CD4-positive, CD25-positive, alpha-beta regulatory T cell (primary cell): ENCODE data around the gene GAGE12J. TPM values are rescaled to one million over a fixed set of nuclear protein-coding genes. Genes with fewer than 3 reads are reported as not detected.
"Not testable (repeated sequence)": the region's sequence is repeated elsewhere in the genome, so short reads cannot be mapped to it uniquely, and the experiment has no call there.

Experiments
- ATAC-seq, 2 donors: fragments of 150-1000 bp; cut with Tn5 transposase; one replicate each; pipeline ENCODE4 v1.10.0; 2021; ENCODE audit warnings: low read depth in 2 of 2, moderate number of reproducible peaks in 2 of 2, moderate library complexity in 1 of 2
- DNase-seq, 3 donors: peaks; one replicate each; pipeline versions ENCODE4 v3.0.0 to v3.0.0-alpha.2; 2012 to 2022; ENCODE audit warnings: mixed read lengths in 1 of 3
- H3K27ac ChIP-seq: one replicate; pipeline ENCODE4 v1.7.0; 2013; ENCODE audit warnings: mild to moderate bottlenecking, low read length; ENCODE audit not compliant: insufficient read depth, poor library complexity, severe bottlenecking
- H3K27me3 ChIP-seq: one replicate; pipeline ENCODE4 v1.7.0; 2013; ENCODE audit warnings: low read length; ENCODE audit not compliant: control insufficient read depth, insufficient read depth
- H3K36me3 ChIP-seq: one replicate; pipeline ENCODE4 v1.7.0; 2013; ENCODE audit warnings: mild to moderate bottlenecking, low read length, moderate library complexity; ENCODE audit not compliant: control insufficient read depth, insufficient read depth
- H3K4me1 ChIP-seq: 2 replicates; pipeline ENCODE4 v1.7.0; 2013; ENCODE audit warnings: mild to moderate bottlenecking, low read length; ENCODE audit not compliant: insufficient read depth, control insufficient read depth, poor library complexity, severe bottlenecking
- H3K4me3 ChIP-seq: one replicate; pipeline ENCODE4 v1.7.0; 2013; ENCODE audit warnings: low read depth, mild to moderate bottlenecking, low read length, moderate library complexity
- H3K9me3 ChIP-seq, 2 experiments: 1 replicate in 1 of 2; 2 replicates in 1 of 2; pipeline ENCODE4 v1.7.0; 2013; ENCODE audit warnings: low read length in 2 of 2, mild to moderate bottlenecking in 1 of 2, moderate library complexity in 1 of 2; ENCODE audit not compliant: control insufficient read depth in 2 of 2
- H3K27ac Mint-ChIP-seq, 3 donors: one replicate each; pipeline ENCODE4 v1.8.0; 2020 to 2022; ENCODE audit warnings: mild to moderate bottlenecking in 3 of 3, mixed read lengths in 3 of 3, moderate library complexity in 2 of 3
- H3K27me3 Mint-ChIP-seq: one replicate; pipeline ENCODE4 v1.8.0; 2022; ENCODE audit warnings: mild to moderate bottlenecking, mixed read lengths
- H3K36me3 Mint-ChIP-seq: one replicate; pipeline ENCODE4 v1.8.0; 2020; ENCODE audit warnings: mixed read lengths
- H3K4me1 Mint-ChIP-seq, 4 donors: one replicate each; pipeline ENCODE4 v1.8.0; 2020 to 2022; ENCODE audit warnings: mixed read lengths in 4 of 4, mild to moderate bottlenecking in 1 of 4
- H3K4me3 Mint-ChIP-seq, 4 donors: one replicate each; pipeline ENCODE4 v1.8.0; 2020 to 2022; ENCODE audit warnings: mild to moderate bottlenecking in 4 of 4, mixed read lengths in 4 of 4, moderate library complexity in 3 of 4
- H3K9me3 Mint-ChIP-seq, 7 donors: one replicate each; pipeline ENCODE4 v1.8.0; 2020 to 2022; ENCODE audit warnings: mixed read lengths in 7 of 7, mild to moderate bottlenecking in 3 of 7, moderate library complexity in 2 of 7
- polyA plus RNA-seq, 4 donors: library from polyadenylated mRNA; unstranded; fragments of 300-500 nt; fragmentation: Illumina TruSeq; gene quantifications; one replicate each; pipeline ENCODE4 v1.2.3, GENCODE V29; 2021
- total RNA-seq: library from RNA; stranded (reverse); gene quantifications from one replicate; pipeline ENCODE4 v1.2.3, GENCODE V29; 2022

GAGE12J gene
- not detected for total RNA-seq
- not detected for polyA plus RNA-seq

GRCh38 chrX:49321737-49322136, at the start of gene GAGE12J:
Gene GAGE12J (plus strand): TSS chrX:49322037. CDS start chrX:49323194, 1,157 bp downstream.
- not testable (repeated sequence) for H3K27me3 ChIP-seq, H3K36me3 Mint-ChIP-seq, H3K27me3 Mint-ChIP-seq, H3K4me1 ChIP-seq, H3K9me3 ChIP-seq, H3K27ac Mint-ChIP-seq, H3K36me3 ChIP-seq, ATAC-seq, H3K9me3 Mint-ChIP-seq, H3K4me3 Mint-ChIP-seq, H3K4me1 Mint-ChIP-seq, H3K27ac ChIP-seq, H3K4me3 ChIP-seq, DNase-seq

GRCh38 chrX:49272421-49272820, 49.4 kb upstream of the GAGE12J start:
- Histone ChIP-seq H3K9me3 (no peaks in the 10 kb centered on the region), H3K4me1 (peaks cover 78% of the 10 kb centered on the region), H3K36me3 (no peaks in the 10 kb centered on the region), H3K4me3 (peak overlapping the region; percentile 81), H3K27me3 (no peaks in the 10 kb centered on the region), H3K27ac (peak overlapping the region; percentile 97)
- H3K27me3 Mint-ChIP-seq, result no peaks in the 10 kb centered on the region
- no peak for ATAC-seq
- peak in 2 of 3 donors; percentile 46 to 89 for DNase-seq
- H3K4me1 Mint-ChIP-seq, result peaks cover 4 to 78% (median 39%) of the 10 kb centered on the region in 4 donors
- peaks cover 8% of the 10 kb centered on the region for H3K36me3 Mint-ChIP-seq
- no peaks in the 10 kb centered on the region for H3K9me3 Mint-ChIP-seq
- H3K4me3 Mint-ChIP-seq, result peak overlapping the region; percentile 76 to 89 (median 84)
- H3K27ac Mint-ChIP-seq, result peak overlapping the region; percentile 90 to 98 (median 93)

DNA sequence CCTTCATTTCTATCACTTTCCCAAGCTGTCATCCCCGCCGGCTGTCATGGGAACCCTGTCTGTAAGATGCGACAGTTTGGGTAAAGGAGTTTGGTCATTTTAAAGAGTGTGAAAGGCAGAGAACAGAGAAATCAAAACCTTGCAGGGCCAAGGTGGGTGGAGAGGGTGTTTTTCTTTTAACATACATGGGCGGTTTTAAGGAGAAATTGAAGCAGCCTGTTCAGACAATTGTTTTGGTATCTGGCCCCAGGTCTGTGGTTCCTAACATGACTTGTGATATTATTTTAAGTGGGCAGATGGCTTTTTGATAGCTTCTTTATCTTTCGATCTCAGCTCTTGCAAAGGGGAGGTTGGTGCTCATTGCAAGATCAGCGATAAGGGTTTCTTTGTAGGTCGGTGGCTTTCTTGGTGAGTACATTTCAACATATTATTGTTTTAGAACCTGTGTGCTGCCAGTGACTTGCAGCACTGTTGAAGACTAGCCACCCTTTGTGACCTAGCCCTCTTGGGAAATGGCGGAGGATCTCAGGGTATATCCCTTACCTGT, 48.6 kb upstream of the GAGE12J start:
- H3K9me3 Mint-ChIP-seq, result no peaks in the 10 kb centered on the region
- peaks cover 8% of the 10 kb centered on the region for H3K36me3 Mint-ChIP-seq
- peak overlapping the region; percentile 76 to 89 (median 84) for H3K4me3 Mint-ChIP-seq
- DNase-seq (peak; percentile 37 to 93 (median 80)), ATAC-seq (peak; percentile 13 to 16)
- Histone ChIP-seq H3K36me3 (no peaks in the 10 kb centered on the region), H3K4me3 (peak overlapping the region; percentile 81), H3K4me1 (peaks cover 81% of the 10 kb centered on the region), H3K27ac (peak overlapping the region; percentile 97), H3K27me3 (no peaks in the 10 kb centered on the region), H3K9me3 (no peaks in the 10 kb centered on the region)
- H3K27me3 Mint-ChIP-seq, result no peaks in the 10 kb centered on the region
- peaks cover 12 to 78% (median 41%) of the 10 kb centered on the region in 4 donors for H3K4me1 Mint-ChIP-seq
- peak overlapping the region; percentile 90 to 98 (median 93) for H3K27ac Mint-ChIP-seq

DNA sequence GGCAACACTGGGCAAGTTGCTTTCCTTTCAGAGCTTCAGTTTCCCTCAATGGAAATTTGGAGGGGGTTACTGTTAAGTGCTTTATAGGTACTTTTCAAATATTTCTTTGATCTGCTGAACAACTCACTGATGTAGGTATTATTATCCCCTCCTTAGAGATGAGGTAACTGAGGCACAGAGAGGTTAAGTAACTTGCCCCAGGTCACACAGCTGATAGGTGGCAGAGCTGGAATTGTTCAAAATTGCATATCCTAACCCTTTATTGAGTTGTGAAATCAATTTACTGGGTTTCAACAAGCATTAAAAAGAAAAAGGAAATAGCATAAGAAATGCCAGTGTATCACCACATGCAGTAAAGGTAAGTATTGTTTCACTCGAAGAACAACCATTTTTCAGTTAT, 45.6 kb upstream of the GAGE12J start:
- Mint-ChIP-seq H3K36me3 (peaks cover 8% of the 10 kb centered on the region), H3K4me3 (peak overlapping the region; percentile 73 to 89 (median 82)), H3K27me3 (no peaks in the 10 kb centered on the region), H3K4me1 (peaks cover 16 to 94% (median 54%) of the 10 kb centered on the region in 4 donors), H3K9me3 (no peaks in the 10 kb centered on the region), H3K27ac (peak overlapping the region; percentile 90 to 100 (median 93))
- H3K4me1 ChIP-seq, result peaks cover 88% of the 10 kb centered on the region
- ATAC-seq (no peak), DNase-seq (no peak)
- no peaks in the 10 kb centered on the region for H3K27me3 ChIP-seq
- peak overlapping the region; percentile 97 for H3K27ac ChIP-seq
- H3K36me3 ChIP-seq, result no peaks in the 10 kb centered on the region
- no peaks in the 10 kb centered on the region for H3K9me3 ChIP-seq
- H3K4me3 ChIP-seq, result peak overlapping the region; percentile 47

- peak overlapping the region; percentile 90 to 100 (median 93) for H3K27ac Mint-ChIP-seq
- peak overlapping the region; percentile 71 to 91 (median 82) for H3K4me3 Mint-ChIP-seq
- H3K27ac ChIP-seq, result peak overlapping the region; percentile 97
- peaks cover 8% of the 10 kb centered on the region for H3K36me3 Mint-ChIP-seq
- H3K9me3 Mint-ChIP-seq, result no peaks in the 10 kb centered on the region
- H3K27me3 ChIP-seq, result no peaks in the 10 kb centered on the region
- peak overlapping the region; percentile 69 for H3K4me3 ChIP-seq
- H3K4me1 Mint-ChIP-seq, result peaks cover 16 to 92% (median 55%) of the 10 kb centered on the region in 4 donors
- H3K36me3 ChIP-seq, result no peaks in the 10 kb centered on the region
- DNase-seq (peak in 1 of 3 donors; percentile 58), ATAC-seq (no peak)
- no peaks in the 10 kb centered on the region for H3K27me3 Mint-ChIP-seq
- H3K4me1 ChIP-seq, result peaks cover 85% of the 10 kb centered on the region
- no peaks in the 10 kb centered on the region for H3K9me3 ChIP-seq
These were observed 44.9 kb upstream of the GAGE12J start for GRCh38 chrX:49276671-49277534.

- peak overlapping the region; percentile 97 for H3K27ac ChIP-seq
- H3K27me3 ChIP-seq, result no peaks in the 10 kb centered on the region
- peak overlapping the region; percentile 90 to 100 (median 93) for H3K27ac Mint-ChIP-seq
- no peaks in the 10 kb centered on the region for H3K36me3 ChIP-seq
- no peaks in the 10 kb centered on the region for H3K27me3 Mint-ChIP-seq
- H3K4me3 Mint-ChIP-seq, result peak overlapping the region; percentile 61 to 91 (median 74)
- DNase-seq (peak in 1 of 3 donors; percentile 81), ATAC-seq (peak; percentile 54 to 57)
- peaks cover 84% of the 10 kb centered on the region for H3K4me1 ChIP-seq
- H3K4me1 Mint-ChIP-seq, result peaks cover 22 to 93% (median 57%) of the 10 kb centered on the region in 4 donors
- peak overlapping the region; percentile 69 for H3K4me3 ChIP-seq
- H3K9me3 ChIP-seq, result no peaks in the 10 kb centered on the region
- H3K9me3 Mint-ChIP-seq, result no peaks in the 10 kb centered on the region
- peaks cover 10% of the 10 kb centered on the region for H3K36me3 Mint-ChIP-seq
These were observed 44.4 kb upstream of the GAGE12J start for GRCh38 chrX:49277535-49277830.

GRCh38 chrX:49278081-49278480, 43.8 kb upstream of the GAGE12J start:
- DNase-seq (peak in 1 of 3 donors; percentile 54), ATAC-seq (no peak)
- Histone ChIP-seq H3K4me1 (peaks cover 82% of the 10 kb centered on the region), H3K9me3 (no peaks in the 10 kb centered on the region), H3K27me3 (no peaks in the 10 kb centered on the region), H3K27ac (peak overlapping the region; percentile 97), H3K4me3 (peak overlapping the region; percentile 69), H3K36me3 (no peaks in the 10 kb centered on the region)
- peaks cover 22 to 94% (median 57%) of the 10 kb centered on the region in 4 donors for H3K4me1 Mint-ChIP-seq
- no peaks in the 10 kb centered on the region for H3K9me3 Mint-ChIP-seq
- H3K27ac Mint-ChIP-seq, result peak overlapping the region; percentile 90 to 100 (median 93)
- H3K4me3 Mint-ChIP-seq, result peak overlapping the region; percentile 61 to 91 (median 74)
- peaks cover 13% of the 10 kb centered on the region for H3K36me3 Mint-ChIP-seq
- H3K27me3 Mint-ChIP-seq, result no peaks in the 10 kb centered on the region
